Activated CD8-positive, alpha-beta memory T cell treated with anti-CD3 and anti-CD28 coated beads, Interleukin-2, amount 50 U/mL, for 48 hours (primary cell): ENCODE measurements around the gene SLC51B.

Experiments used
- DNase-seq: peaks from one replicate; pipeline ENCODE4 v3.0.0-alpha.2; 2020

SLC51B gene

DNA sequence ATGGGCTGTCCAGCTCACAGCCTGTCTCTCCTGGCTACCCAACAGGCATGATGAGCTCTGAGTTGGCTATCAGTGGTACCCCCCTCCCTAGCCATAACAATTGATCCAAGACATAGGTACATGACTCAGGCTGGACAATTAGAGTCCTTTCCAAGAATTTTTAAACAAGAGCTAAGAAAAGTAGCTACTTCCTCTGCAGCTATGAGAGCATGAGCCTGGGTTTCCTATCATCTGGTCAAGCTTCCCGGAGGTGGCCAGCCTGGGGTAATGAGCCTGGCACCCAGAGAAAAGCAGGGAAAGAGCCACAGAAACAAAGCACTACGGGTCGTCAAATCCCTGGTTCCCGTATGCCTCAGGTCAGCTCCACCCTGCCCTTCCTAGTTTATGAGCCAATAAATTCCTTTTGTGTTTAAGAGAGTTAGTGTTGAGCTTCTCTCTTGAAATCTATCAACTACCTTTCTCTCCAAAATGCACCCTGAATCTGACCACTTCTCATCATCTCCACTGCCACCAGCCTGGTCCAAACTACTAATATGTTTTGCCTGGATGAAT is 2.3 kb upstream of the SLC51B start:
- DNase-seq, result no peak

DNA sequence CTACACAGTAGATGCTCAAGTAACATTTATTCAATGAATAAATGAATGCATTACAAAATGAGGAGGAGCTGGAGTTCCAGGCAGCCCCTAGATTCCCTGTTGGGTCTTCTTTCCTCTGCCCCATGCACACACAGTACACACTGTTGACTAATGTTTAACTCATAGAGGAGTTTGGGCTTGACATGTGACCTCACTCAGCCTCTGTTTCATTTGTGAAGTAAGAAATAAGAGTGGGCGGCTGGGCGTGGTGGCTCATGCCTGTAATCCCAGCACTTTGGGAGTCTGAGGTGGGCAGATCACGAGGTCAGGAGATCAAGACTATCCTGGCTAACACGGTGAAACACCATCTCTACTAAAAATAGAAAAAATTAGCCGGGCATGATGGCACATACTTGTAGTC is 969 bp upstream of the SLC51B start:
- peak; percentile 52 for DNase-seq

DNA sequence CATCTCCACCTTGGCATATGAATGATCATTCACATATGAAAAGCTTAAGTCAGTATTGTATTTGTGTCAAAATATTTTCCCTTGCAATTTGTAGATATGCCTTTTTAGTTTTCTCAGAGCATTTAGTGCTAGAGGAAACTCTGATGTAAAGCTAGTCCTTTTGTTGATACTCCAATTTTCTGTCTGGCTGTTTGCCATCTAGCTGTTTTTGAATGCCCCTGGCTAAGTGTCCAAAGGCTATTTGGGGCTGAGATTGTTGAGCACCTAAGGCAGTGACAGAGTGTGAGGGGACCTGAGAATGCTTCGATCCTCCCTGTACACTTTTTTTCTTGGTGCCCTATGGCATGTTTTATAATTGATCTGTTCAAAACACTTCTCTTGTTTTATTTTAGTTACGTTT is 3.1 kb downstream of the SLC51B start:
- DNase-seq, result no peak

- DNase-seq, result peak; percentile 95
Observed at GRCh38 chr15:65049418-65049840, 4.2 kb downstream of the SLC51B start.

DNA sequence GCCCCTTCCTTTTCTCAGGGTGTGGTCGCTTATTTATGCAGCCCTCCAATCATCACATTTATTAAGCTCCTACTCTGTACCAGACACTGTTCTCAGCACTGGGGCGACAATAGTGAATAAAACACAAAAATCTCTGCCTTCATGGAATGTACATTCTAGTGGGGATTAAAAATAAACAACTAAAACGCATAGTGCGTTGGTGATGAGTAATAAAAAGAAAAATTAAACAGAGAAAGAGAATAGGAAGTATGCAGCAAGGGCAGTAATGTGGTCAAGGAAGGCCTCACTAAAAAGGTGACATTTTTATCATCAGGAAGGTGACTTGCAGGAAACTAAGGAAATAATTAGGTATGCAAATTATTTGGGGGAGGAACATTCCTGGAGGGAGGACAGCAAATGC is 5.1 kb downstream of the SLC51B start:
- DNase-seq, result no peak

DNA sequence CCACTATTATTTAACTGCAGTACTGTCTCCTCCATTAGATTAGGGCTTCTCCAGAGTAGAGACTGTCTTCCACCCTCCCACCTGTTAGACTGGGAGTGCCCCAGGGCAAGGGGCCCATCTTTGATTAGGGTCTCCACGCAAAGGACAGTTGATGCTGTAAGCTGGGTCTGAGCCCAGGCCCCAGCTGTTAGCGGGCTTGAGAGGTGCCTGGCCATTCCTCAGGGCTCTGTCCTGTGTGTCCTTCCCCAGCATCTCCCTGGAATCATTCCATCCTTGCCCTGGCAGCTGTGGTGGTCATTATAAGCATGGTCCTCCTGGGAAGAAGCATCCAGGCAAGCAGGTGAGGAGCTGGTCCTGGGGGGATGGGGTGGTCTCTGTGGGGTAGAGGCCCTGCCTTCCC is 6.1 kb downstream of the SLC51B start:
- DNase-seq, result no peak

GRCh38 chr15:65052956-65053355 is 7.8 kb downstream of the SLC51B start:
- DNase-seq, result no peak

GRCh38 chr15:65054333-65055200 is 9.4 kb downstream of the SLC51B start:
- DNase-seq, result peak; percentile 82

DNA sequence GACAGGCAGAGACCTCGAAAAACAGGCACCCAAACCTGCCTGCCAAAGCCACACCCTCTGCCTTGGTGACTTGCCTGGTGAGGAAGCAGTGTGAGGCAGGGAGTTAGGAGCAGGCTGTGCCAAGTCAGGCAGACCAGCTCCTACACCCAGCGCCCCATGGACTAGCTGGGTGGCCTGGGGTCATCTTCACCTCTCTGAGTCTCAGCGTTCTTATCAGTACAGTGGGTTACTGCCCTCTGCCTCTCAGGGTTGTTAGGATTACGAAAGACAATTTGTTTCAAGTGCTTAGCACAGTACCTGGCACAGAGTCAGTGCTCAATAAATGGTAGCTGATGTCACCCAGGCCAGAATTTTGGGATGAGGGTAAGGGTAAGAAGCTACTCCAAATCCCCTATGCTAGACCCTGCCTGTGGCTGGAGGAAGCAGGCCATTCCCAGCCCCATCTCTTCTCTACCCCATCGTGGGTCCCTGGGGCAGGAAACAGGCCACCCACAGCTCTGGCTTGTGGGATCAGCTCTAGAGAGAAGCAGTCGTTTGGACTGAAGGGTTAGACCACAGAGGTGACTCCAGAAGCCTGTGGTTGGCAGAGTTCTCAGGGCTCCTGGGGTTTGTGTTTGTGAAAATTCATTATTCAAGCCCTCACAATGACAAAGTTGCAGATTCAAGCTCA is 10.1 kb downstream of the SLC51B start:
- no peak for DNase-seq

DNA sequence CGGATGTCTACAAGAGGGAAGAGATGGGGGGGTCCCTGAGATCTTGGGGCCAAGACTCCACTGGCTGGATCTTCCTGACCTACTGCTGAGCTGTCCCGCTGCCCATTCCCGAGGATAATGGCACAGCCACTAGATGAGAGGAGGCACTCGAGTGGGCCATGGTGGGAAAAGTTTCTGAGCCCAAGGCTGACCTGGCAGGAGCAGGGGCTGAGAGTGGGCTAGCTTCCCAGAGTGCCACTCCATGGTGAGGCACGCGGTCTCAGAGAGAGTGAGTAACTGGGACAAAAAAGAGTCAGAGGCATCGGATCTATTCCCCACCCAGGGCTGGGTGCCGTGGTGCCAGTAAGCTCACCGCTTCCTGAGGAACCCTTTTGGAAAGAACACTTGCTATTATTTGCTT is 10.9 kb downstream of the SLC51B start:
- DNase-seq, result no peak

GRCh38 chr15:65056868-65057548 is 11.8 kb downstream of the SLC51B start:
- no peak for DNase-seq

DNA sequence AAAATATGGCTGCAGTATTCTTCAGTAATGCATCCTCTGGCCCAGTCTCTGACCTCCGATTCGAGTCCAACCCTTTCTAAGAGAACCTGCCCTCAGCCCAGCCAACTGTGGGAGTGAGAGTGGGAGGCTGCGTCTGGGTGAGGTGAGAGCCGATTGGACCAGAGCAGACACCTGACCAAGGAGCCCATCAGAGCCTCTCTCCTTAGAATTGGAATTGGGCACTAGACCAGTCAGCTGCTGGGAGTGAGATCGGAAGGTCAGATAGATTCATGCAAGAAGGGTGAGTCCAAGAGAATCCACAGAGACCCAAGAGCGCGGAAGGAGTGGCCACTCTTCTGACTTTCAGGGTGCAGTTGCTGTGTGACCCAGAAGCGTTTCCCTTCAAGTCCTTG is 12.4 kb downstream of the SLC51B start:
- no peak for DNase-seq

GRCh38 chr15:65058394-65059368 is 13.5 kb downstream of the SLC51B start:
- DNase-seq, result no peak

GRCh38 chr15:65059369-65059750 is 14.2 kb downstream of the SLC51B start:
- DNase-seq, result no peak

- no peak for DNase-seq
Observed at GRCh38 chr15:65059931-65060596, 14.9 kb downstream of the SLC51B start.

- DNase-seq, result no peak
Observed at GRCh38 chr15:65060641-65061397, 15.6 kb downstream of the SLC51B start.

DNA sequence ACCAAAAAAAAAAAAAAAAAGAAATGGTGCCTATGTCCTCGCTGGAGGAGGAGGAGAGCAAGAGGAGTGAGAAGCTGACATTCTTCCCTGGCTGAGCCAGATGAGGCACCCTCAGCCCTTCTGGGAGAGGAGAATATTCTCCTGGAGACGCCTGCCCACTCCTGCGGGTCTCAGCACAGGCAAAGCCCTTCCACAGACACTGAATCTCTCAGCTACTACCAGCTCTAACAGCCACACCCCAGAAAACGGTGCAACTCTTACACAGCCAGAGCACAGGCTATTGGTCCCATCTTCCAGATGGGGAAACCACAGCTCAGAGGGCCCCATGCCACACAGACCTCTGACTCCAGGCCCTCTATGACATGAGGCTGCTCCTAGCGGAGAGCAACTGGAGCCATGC is 16.9 kb downstream of the SLC51B start:
- no peak for DNase-seq

DNA sequence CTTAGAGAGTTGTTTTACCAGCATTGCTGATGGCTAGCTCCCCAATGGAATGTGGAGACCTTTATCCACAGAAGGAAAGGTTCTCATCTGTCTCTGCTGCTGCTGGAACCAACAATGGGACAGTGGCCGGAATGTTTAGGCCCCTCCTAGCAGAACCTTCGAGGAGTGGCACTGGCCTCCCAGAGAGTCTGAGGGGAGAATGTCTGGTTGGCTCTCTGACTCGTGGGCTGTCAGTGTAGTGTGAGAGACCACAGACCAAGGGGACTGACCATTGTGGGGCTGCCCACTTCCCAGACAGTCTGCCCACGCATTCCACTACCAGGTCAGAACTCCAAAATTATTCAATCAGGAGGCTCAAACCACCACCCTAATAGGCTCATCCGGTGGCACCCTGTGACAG is 17.5 kb downstream of the SLC51B start:
- DNase-seq, result no peak

GRCh38 chr15:65066001-65066634 is 20.9 kb downstream of the SLC51B start:
- no peak for DNase-seq

DNA sequence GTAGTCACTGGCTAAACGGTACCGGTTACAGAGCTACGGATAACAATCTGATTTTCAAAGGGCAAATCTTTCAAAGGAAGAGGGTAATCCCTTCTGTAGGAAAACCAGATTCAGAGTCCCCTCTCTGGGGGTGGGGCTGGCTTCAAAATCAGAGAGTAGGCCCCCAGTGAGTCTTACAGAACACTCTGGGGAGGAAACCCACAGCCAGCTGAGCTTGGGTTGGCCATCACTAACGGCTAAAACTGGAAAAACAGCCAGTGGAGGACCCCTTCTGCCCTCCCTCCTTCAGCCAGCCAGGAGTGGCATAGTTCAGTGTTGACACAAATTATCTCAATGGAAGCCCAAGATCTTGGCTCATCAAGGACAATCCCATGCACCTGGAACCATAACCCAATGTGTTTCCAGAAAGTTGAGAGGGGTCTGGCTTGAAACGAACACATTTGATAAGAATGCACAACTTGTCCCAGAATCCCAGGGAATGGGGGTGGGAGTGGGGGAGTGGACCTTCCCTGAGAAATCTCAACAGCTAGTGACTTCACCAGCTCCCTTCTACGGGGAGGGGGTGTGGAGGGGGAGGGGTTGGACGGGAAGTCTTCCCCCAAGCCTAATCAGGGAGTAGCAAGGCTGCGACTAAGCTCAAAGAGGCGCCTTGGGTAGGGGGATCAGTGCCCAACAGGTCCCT is 21.6 kb downstream of the SLC51B start:
- no peak for DNase-seq
